ENCODE results near the gene DOHH.

DNA sequence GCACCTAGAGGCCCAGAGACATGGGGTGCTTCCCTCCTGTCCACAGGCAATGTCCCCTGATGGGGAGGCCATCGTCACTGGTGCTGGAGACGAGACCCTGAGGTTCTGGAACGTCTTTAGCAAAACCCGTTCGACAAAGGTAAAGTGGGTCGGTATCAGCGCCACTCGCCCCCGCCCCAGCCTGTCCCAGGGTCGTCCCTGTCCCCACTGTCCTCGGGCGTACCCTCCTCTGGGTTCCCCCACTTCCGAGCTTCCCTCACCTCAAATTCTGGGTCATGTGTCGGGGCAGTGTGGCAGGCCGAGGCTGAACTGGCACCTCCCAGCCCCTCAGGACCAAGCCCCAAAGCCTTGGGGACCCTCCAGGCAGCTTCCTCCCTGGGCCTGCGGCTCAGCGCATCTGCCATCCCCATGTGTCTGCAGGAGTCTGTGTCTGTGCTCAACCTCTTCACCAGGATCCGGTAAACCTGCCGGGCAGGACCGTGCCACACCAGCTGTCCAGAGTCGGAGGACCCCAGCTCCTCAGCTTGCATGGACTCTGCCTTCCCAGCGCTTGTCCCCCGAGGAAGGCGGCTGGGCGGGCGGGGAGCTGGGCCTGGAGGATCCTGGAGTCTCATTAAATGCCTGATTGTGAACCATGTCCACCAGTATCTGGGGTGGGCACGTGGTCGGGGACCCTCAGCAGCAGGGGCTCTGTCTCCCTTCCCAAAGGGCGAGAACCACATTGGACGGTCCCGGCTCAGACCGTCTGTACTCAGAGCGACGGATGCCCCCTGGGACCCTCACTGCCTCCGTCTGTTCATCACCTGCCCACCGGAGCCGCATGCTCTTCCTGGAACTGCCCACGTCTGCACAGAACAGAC, 34.1 kb upstream of the DOHH start:
- no peak for TF ChIP-seq JUNB (IDR thresholded peaks at IDR 0.05)
- TF ChIP-seq, protein P1, sequence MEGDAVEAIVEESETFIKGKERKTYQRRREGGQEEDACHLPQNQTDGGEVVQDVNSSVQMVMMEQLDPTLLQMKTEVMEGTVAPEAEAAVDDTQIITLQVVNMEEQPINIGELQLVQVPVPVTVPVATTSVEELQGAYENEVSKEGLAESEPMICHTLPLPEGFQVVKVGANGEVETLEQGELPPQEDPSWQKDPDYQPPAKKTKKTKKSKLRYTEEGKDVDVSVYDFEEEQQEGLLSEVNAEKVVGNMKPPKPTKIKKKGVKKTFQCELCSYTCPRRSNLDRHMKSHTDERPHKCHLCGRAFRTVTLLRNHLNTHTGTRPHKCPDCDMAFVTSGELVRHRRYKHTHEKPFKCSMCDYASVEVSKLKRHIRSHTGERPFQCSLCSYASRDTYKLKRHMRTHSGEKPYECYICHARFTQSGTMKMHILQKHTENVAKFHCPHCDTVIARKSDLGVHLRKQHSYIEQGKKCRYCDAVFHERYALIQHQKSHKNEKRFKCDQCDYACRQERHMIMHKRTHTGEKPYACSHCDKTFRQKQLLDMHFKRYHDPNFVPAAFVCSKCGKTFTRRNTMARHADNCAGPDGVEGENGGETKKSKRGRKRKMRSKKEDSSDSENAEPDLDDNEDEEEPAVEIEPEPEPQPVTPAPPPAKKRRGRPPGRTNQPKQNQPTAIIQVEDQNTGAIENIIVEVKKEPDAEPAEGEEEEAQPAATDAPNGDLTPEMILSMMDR (IDR thresholded peaks at IDR 0.05) = no peak
- no peak for TF ChIP-seq CBX8 (IDR thresholded peaks at IDR 0.05)
- no peak for TF ChIP-seq MYC (IDR thresholded peaks at IDR 0.05; ENCODE audit: borderline replicate concordance, low read length)
- no peak for TF ChIP-seq EHF (CRISPR knock-in tag; IDR thresholded peaks at IDR 0.05)
- TF ChIP-seq SMC3 (IDR thresholded peaks at IDR 0.05) = no peak
- TF ChIP-seq POLR2A (IDR thresholded peaks at IDR 0.05; ENCODE audit: low read length) = no peak
- no peak for TF ChIP-seq CEBPB (IDR thresholded peaks at IDR 0.05)
- TF ChIP-seq RNF2 (IDR thresholded peaks at IDR 0.05; ENCODE audit: borderline replicate concordance, low read depth) = no peak
- TF ChIP-seq, protein P2, sequence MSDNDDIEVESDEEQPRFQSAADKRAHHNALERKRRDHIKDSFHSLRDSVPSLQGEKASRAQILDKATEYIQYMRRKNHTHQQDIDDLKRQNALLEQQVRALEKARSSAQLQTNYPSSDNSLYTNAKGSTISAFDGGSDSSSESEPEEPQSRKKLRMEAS (IDR thresholded peaks at IDR 0.05) = no peak
- TF ChIP-seq CBX2 (IDR thresholded peaks at IDR 0.05; ENCODE audit: borderline replicate concordance, low read depth) = no peak
- no peak for TF ChIP-seq BHLHE40 (IDR thresholded peaks at IDR 0.05; ENCODE audit: low read depth, low read length)
- TF ChIP-seq RCOR1 (IDR thresholded peaks at IDR 0.05; ENCODE audit: low read depth, low read length) = no peak

Measured in A549 (cell line).